Bone marrow (tissue), 2 donors: Measurements from ENCODE around the gene TFF1.

ENCODE experiments used
- DNase-seq, 2 donors: peaks; one replicate each; lab custom pipeline; 2025; lab: John Stamatoyannopoulos, UW

Gene TFF1

DNA sequence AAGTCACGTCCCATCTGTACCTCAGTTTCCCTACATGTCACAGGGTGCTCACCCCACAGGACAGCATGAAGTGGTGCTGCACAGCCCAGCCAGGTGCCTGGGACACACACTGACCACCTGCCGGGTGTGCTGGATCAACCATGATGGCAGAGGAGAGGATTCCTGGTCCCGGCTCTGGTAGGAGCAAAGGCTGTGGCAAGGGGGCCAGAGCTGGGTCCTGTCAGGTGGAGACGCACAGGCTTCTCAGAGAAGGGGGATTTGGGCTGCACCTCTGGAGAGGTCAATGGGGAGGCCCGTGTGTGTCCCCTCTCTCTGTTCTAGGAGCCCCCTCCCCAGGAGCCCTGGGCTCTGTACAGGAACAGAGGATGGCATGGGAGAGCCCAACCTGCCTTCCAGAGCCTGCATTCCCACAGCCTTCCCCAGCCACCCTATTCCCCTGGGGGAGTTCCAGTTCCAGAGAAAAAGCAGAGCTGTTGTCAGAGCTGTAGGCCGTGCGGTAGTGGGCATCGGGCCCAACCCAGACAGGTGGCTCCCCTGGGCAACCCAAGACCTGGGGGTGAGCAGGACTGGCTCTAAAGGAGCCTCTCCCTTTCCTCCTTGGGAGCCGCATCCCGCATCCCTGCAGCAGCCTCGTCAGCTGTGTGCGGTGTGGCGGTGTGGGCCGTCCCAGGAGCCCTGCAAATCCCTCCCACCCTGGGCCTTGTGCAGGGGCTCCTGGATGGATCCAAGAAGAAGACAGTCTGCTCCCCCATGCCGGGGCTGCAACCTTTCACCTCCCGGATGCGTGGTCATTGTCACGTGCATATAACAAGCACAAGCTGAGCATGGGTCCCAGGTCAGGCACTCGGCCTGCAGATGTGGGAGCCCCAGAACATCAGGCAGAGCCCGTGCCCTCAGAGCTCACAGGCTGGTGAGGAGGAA is 48.2 kb downstream of the TFF1 start:
- no peak for DNase-seq

DNA sequence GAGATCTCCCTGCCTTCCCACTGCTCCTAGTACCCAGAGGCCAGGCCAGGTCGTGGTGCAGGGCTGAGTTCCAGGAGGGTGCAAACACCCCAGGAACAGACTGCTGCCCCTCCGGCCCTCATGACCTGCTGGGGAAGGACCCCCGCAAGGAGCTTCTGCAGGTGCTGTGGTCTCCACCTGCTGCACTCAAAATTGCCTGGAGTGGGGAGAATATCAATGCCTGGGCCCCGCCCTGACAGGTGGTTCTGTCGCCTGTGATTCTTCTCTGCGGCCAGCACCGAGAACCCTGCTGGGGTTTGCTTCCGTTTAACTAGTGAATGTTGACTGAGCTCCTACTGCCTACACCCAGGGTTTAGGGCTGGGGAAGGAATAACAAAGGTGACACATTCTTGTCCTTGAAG is 49.0 kb downstream of the TFF1 start:
- no peak for DNase-seq

DNA sequence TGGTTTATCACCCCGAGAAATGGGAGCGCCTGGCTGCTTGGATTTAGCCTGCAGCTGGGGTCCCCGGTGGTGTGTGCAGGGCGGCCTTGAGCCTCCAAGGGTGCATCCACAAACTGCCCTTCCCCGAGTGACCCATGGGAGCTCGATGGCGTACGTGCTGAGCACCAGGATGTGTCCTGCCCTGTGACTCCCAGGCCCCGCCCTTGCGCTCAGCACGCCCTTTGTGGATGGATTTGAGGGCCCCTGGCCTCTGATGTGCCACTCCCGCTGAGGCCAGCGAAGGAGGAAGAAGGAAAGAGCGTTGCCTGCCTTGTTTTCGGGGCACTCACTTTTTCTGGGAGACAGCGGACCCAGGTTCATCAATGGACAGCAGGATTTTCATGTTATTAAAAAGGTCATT is 49.4 kb downstream of the TFF1 start:
- DNase-seq = no peak

DNA sequence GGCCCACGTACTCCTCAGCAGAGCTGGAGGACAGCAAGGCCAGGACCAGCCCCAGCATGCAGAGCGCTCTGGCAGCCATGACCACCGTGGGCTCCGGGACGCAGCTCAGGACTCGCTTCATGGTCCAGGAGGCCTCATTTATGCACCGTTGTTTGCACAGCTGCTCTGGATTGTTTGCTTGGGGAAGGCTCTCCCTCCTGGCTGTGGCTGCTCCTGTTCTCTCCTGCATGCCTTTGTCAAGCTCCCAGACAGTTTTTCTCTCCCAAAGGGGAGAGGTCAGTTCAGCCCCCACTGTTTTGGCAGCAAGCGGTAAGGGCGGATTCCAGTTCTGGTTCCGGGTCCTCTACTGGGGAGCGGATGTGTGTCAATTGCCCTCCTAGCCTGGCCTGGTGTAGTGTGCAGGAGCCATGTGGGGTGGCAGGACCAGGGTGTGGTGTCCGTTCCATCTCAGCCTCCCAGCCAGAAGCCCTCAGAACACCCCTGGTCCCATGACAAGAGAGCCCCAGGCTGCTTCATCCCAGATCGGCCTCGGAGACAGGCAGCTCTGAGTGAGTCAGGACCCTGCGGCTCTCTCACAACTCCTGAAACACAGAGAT is 50.9 kb downstream of the TFF1 start, which contains the start of gene TFF3:
TSS of gene TFF3 (minus strand) at position 114 of the 596 bp plus-strand sequence. CDS start at position 79, 35 bp downstream.
- no peak for DNase-seq

DNA sequence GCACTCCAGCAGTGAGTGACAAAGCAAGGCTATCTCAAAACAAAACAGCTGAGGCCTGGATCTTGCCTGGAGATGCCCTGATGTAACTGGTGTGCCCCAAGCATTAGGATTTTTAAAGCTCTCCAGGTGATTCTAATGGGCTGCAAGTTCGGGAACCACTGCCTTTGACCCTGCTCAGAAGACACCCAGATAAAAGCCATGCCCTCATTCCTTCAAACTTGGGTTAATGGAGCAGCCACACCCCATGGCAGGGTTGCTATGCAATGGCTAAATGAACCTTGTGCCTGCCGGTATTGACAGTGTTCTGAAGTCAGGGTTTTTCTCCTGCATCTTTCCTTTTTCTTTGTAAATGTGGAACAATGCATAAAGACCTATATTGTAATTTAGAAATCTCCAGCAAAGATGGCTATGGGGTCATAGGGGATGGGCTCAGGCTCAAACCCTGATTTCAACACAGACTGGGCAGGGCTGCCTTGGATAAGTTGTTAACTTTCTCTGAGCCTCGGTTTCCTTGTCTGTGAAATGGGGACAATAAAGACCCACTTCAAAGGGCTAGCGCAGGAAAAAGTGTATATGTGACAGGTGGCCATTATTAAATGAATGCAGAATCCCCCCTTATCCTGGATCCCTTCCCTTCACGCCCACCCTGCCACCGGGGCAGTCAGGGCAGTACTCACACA is 51.6 kb downstream of the TFF1 start:
- no peak for DNase-seq

DNA sequence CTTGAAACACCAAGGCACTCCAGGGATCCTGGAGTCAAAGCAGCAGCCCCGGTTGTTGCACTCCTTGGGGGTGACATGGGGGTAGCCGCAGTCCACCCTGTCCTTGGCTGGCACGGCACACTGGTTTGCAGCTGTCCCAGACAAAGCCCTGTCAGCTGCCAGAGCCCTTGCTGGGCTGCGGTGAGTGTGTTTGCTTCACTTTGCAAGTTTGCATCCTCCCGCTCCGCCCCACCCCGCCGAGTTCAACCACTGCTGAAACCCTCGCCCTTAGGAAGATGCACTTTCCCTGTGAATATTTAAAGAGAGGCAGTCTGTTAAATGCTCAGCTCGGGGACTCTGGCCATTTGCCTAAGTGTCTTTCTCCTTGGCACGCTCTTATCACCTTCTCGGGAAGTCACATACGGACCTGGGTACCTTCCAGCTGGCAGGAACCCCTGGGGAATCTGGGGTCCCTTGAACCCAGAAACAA is 52.8 kb downstream of the TFF1 start:
- DNase-seq = no peak

DNA sequence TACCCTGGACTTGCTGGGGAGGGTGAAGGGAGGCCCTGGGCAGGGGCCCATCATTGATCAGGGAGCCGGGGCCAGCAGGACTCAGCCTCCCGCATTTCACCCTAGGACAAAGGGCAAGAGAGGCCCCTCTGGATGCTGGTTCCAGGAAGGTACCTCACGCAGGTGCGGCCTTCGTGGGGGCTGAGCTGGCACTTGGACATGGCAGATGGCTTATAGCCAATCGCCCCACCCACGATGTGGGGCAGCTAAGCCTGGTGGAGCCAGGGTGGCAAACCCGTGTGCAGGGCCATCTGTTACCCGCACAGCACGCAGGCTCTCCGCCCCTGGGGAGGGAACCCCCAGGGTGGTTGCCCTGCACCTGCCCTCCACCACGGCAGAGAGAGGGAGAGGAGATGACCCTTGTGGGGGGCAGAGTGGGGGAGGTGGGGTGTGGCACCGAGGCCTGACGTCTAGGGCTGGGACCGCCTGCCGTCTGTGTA is 53.7 kb downstream of the TFF1 start:
- DNase-seq = no peak
